Measurements from ENCODE around the gene DICER1. TPM values are rescaled to one million over a fixed set of nuclear protein-coding genes. Genes with fewer than 3 reads are reported as not detected.

DICER1 gene
- total RNA-seq, 2 experiments from 2014 or later, result 62.7 to 65.5 TPM

DNA sequence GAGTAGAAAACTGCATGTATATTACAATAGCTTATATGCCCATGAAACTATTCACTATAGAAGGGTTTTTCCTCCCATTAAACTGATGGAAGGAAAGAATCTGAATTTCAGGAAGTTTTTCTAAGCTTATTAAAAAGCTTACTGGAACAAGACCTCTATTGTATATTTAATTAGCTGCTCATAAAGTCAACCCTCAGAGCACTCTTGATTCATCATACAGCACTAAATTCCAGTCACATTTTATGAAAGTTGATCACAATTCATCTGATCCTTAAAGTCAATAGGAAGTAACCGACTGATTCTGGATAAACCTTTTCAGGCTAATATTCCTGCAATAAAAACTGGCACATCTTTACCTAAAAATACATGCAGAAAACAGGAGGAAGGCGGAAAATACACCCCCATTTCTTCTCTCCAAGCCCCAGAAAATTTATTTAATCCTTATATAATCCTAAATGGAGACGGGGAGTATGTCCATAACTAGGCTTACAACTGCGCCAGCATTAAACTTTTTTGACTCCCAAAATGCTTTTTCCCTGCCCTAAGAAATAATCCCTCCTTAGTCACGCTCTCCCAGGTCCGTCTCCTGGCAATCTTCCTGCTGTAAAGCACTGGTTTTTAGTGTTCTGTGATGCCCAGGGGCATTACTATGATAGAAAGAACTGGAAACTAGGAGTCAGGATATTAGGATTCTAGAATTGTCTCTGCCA is 35.3 kb downstream of the DICER1 start:
- peaks cover under 1% of the 10 kb centered on the region for H3K4me1 Mint-ChIP-seq
- no peak for DNase-seq
- POLR2A ChIA-PET, result no interaction called here
- H3K36me3 Mint-ChIP-seq, result peaks cover 28% of the 10 kb centered on the region
- H3K27me3 Mint-ChIP-seq, result no peaks in the 10 kb centered on the region
- no peak overlapping the region for H3K4me3 Mint-ChIP-seq
- no peak for ATAC-seq (ENCODE audit: low read depth)
- no peaks in the 10 kb centered on the region for H3K9me3 Mint-ChIP-seq
- no peak overlapping the region for H3K27ac Mint-ChIP-seq

DNA sequence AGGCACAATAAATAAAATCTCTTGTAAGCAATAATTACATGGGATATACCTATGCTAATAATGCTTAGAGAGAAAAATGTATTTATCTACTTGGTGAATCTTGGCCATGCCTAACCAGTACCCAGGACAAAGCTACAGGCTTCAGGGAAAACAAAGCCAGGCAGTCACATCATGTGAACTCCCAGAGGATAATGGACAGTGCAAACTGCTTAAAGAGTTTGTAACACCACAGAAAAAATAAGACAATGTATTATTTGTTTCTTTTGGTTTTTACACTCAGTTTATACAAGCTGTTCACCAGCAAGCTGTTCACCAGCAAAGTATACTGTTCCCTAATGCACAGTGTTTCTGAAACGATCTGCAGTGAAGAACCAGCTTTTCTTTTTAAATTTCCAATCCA is 38.0 kb downstream of the DICER1 start:
- Mint-ChIP-seq H3K36me3 (peaks cover 35% of the 10 kb centered on the region), H3K9me3 (no peaks in the 10 kb centered on the region), H3K27ac (no peak overlapping the region), H3K4me1 (no peaks in the 10 kb centered on the region), H3K4me3 (no peak overlapping the region), H3K27me3 (no peaks in the 10 kb centered on the region)
- ATAC-seq (ENCODE audit: low read depth), result no peak
- POLR2A ChIA-PET, result interaction anchor here (0.7 kb wide), 1 partner anchor 30 kb away, joined by 3 read pairs; no protein-coding TSS in a partner anchor
- DNase-seq, result no peak

DNA sequence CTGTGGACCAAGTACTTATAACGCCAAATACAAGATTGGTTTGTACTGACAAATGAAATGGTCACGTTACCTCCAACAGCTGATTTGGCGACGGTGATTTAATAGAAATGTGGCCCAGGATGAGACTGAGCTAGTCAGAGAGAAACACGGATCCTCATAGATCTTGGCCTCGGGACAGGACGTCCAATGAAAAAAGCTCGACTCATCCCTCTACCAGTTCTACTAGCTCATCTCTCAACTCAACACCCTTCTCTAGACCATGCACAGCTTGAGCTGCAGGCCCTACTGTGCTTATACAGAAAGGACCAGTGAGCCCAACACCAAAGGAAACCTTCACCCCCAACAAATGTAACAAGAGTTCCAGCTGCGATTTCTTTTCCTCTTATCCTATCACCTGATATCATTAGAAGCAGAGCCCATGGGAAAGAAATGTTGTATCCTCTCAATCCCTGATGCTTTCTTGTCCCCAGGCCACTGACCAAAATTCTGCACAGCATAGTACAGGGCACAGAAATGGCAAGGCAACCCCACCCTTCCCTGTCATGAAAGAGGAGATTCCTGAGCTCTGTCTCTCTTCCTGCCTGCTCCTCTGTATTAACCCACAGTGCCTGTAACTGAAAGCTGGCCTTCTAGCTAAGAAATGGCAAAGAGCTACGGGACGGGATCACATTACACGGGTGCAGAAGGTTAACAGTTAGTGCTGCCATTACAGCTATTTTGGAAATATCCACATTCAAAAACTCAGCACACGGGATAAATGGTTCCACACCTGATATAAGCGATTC is 39.2 kb downstream of the DICER1 start:
- Mint-ChIP-seq H3K4me3 (no peak overlapping the region), H3K27me3 (no peaks in the 10 kb centered on the region), H3K4me1 (no peaks in the 10 kb centered on the region), H3K27ac (no peak overlapping the region), H3K9me3 (no peaks in the 10 kb centered on the region), H3K36me3 (peaks cover 30% of the 10 kb centered on the region)
- ATAC-seq (ENCODE audit: low read depth) (no peak), DNase-seq (no peak)
- POLR2A ChIA-PET, result interaction anchor here (0.7 kb wide), 2 partner anchors 28 to 367 kb away, joined by 3 read pairs; no protein-coding TSS in a partner anchor

DNA sequence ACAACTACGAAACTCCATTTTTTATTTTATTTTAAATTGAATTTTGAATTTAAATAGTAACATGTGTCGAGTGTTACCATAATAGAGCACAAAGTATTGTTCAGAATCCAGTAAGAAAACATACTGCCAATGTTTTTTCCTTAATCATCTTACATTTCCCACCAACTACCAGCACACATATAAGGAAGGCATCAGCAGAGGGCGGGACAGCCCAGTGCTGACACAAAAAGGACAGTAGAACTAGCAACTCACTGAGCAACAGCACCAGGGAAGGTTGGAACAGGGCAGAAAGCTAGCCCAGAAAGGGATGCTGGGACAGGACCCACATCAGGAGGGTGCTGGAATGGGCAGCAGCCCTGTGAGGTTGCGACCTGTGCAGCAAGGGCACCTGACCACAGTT is 43.9 kb downstream of the DICER1 start:
- no peak for ATAC-seq (ENCODE audit: low read depth)
- Mint-ChIP-seq H3K9me3 (no peaks in the 10 kb centered on the region), H3K4me3 (no peak overlapping the region), H3K27ac (no peak overlapping the region), H3K27me3 (no peaks in the 10 kb centered on the region), H3K36me3 (peaks cover 29% of the 10 kb centered on the region), H3K4me1 (no peaks in the 10 kb centered on the region)
- no peak for DNase-seq
- POLR2A ChIA-PET, result no interaction called here

DNA sequence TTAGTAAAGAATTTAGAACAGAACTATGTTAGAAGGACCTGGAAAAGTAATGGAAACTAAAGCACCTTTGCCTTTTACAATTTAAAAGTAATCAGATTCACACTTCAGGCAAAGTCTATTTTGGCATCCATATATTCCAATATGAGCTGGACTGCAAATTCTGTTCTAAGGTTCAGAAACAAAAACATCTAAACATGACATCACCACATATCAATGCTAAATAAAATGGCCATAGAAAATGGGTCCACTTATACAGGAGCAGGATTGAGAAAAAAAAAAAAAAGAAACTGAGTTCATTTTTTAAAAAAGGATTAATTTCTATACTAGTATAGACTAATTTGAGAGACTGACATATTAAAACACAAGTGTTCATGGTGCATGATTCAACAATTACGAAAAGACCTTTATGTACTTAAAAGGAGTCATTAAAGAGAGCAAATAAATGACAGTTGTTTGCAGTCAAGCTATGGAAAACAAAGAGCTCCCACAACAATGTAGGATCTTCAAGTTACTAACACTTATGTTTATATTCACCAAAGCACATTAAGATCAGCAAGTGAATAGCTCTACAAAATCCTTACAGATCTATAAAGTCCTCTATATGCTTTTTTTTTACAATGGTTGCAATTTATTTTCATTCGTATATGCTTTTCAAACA is 45.7 kb downstream of the DICER1 start:
- POLR2A ChIA-PET, result no interaction called here
- no peak overlapping the region for H3K27ac Mint-ChIP-seq
- ATAC-seq (ENCODE audit: low read depth) (no peak), DNase-seq (no peak)
- H3K9me3 Mint-ChIP-seq, result no peaks in the 10 kb centered on the region
- H3K27me3 Mint-ChIP-seq, result no peaks in the 10 kb centered on the region
- H3K4me3 Mint-ChIP-seq, result no peak overlapping the region
- H3K36me3 Mint-ChIP-seq, result peaks cover 30% of the 10 kb centered on the region
- no peaks in the 10 kb centered on the region for H3K4me1 Mint-ChIP-seq

DNA sequence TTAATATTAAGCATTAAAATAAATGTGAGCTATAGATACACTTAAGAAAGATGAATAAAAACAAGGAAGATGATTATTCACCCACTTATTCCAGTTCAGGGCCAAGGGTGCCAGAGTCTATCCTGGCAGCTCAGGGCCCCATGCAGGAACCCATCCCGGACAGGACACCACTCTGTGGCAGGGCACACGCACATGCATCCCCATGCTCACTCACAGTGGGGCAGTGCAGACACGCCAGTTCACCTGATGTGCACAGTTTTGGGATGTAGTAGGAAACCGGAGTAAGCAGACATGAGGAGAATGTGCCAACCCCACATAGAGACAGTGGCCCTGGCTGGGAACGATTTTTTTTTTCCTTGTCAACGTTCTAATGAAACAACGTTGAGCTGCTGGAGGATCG is 47.2 kb downstream of the DICER1 start:
- POLR2A ChIA-PET, result no interaction called here
- Mint-ChIP-seq H3K9me3 (no peaks in the 10 kb centered on the region), H3K4me3 (no peak overlapping the region), H3K27ac (no peak overlapping the region), H3K36me3 (peaks cover 22% of the 10 kb centered on the region), H3K4me1 (no peaks in the 10 kb centered on the region), H3K27me3 (no peaks in the 10 kb centered on the region)
- DNase-seq (no peak), ATAC-seq (ENCODE audit: low read depth) (no peak)

DNA sequence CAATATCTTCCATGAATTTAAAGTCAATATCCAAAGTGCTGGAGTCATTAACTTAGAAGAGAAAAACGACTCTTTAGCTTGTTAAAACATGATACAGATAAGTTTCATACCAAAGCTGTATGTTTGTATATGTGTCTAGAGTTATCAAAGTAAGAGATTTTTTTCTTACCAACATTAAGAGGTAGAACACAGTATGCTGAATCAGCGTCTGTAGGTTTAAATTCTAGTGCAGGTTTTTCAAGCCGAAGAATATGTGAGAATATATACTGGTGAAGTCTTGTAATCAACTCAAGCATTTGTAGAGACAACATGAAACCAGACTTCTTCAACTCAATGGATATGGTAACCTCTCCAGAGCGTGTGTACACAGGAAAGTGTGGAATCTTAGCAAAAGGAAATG is 49.6 kb downstream of the DICER1 start:
- H3K9me3 Mint-ChIP-seq, result no peaks in the 10 kb centered on the region
- no peak overlapping the region for H3K4me3 Mint-ChIP-seq
- POLR2A ChIA-PET, result no interaction called here
- no peaks in the 10 kb centered on the region for H3K4me1 Mint-ChIP-seq
- no peak for ATAC-seq (ENCODE audit: low read depth)
- H3K27me3 Mint-ChIP-seq, result no peaks in the 10 kb centered on the region
- DNase-seq, result no peak
- H3K36me3 Mint-ChIP-seq, result peaks cover 28% of the 10 kb centered on the region
- no peak overlapping the region for H3K27ac Mint-ChIP-seq

DNA sequence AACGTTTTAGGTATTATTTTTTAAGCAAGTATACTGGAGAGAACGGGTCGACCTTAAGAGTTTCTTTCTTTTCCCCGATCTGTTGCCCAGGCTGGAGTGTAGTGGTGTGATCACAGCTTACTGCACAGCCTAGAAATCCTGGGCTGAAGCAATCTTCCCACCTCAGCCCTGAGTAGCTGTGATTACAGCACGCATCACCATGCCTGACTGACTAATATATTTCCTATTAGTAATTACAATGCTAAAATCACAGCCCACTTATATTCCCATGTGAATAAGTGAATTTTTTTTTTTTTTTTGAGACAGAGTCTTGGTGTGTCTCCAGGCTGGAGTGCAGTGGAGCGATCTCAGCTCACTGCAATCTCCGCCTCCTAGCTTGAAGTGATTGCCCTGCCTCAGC is 50.4 kb downstream of the DICER1 start:
- Mint-ChIP-seq H3K4me1 (no peaks in the 10 kb centered on the region), H3K27ac (no peak overlapping the region), H3K27me3 (no peaks in the 10 kb centered on the region), H3K9me3 (no peaks in the 10 kb centered on the region), H3K4me3 (no peak overlapping the region), H3K36me3 (peaks cover 35% of the 10 kb centered on the region)
- POLR2A ChIA-PET, result no interaction called here
- ATAC-seq (ENCODE audit: low read depth), result no peak
- no peak for DNase-seq

DNA sequence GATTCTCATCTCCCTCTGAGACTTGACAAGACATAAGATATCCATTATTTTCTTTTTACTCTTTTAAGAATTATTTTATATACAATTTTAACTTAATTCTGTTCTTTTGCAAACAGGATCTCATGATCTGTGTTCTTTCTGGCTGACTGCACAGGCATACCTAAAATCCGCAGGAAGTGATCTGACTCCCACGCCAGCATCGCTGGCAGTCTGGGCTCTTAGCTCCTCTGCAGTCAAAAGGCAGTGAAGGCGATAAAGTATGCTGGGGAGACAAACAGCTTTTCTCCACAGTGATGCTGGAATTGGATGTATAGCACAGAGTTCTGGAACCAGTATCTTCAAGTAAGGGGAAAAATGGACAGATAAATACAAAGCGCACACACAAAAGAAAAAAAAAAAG is 52.4 kb downstream of the DICER1 start:
- POLR2A ChIA-PET, result no interaction called here
- ATAC-seq (ENCODE audit: low read depth), result no peak
- H3K36me3 Mint-ChIP-seq, result peaks cover 38% of the 10 kb centered on the region
- H3K27ac Mint-ChIP-seq, result no peak overlapping the region
- DNase-seq, result no peak
- H3K27me3 Mint-ChIP-seq, result no peaks in the 10 kb centered on the region
- no peak overlapping the region for H3K4me3 Mint-ChIP-seq
- H3K9me3 Mint-ChIP-seq, result no peaks in the 10 kb centered on the region
- H3K4me1 Mint-ChIP-seq, result peaks cover 6% of the 10 kb centered on the region

DNA sequence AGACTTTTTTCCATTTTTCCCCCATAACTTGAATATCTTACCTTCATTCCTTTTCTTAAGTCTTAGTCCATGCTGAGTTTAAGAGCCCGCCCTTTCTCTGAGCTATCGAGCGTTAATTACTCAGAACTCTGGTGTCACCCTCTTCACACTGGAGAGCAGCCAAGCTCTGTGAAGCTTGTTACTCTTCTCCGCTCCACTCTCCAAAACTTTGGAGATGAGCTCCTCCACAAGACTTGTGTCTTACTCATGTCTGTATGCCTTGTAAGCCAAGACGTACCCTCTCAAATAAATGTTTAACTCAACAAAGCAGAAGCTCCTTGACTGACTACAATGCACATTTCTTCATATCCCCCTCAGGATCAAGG is 54.7 kb downstream of the DICER1 start:
- Mint-ChIP-seq H3K27me3 (no peaks in the 10 kb centered on the region), H3K9me3 (no peaks in the 10 kb centered on the region), H3K27ac (no peak overlapping the region), H3K4me1 (peaks cover 9% of the 10 kb centered on the region), H3K4me3 (no peak overlapping the region), H3K36me3 (peaks cover 31% of the 10 kb centered on the region)
- DNase-seq, result no peak
- no peak for ATAC-seq (ENCODE audit: low read depth)
- POLR2A ChIA-PET, result no interaction called here

DNA sequence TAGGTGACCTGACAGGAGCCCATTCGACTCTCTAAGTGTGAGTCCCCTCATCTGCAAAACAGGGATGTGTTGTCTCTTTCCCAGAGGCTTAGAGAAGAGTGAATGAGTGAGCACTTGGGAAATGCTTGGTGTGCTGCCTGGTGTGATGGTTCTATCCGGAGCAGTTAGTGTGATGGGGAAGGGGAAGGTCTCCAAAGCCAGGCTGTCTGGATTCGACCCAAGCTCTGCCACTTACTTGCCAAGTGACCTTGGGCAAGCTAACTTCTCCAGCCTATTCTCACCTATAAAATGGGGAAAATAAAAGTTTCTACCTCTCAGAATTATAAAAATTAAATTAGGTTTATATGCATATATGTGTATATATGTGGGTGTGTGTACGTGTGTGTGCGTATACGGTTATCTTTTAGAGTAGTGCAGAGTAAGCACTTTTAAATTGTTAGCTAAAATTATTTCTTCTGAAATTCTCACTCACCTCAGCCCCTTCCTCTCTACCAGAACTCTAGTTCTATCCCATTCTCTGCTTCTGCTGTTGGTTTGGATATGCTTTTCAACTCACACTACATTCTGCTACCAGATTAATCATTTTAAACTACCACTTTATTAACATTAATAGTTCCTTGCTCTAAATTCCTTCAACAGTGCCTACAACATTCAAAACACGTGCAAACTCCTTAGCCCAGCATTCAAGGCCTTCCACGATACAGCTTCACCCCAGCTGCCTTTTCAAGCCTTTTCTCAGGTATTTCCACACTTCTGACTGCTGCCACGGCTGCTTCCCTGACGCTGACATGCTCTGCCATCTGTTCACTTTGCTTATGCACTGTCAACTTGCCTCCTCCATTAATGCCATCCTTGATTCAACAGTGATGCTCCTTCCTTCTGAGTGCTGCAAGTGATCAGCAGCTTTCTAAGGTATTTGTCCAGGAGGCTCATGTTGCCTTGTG is 55.3 kb downstream of the DICER1 start:
- Mint-ChIP-seq H3K9me3 (no peaks in the 10 kb centered on the region), H3K27me3 (no peaks in the 10 kb centered on the region), H3K27ac (no peak overlapping the region), H3K4me3 (no peak overlapping the region), H3K4me1 (peaks cover 9% of the 10 kb centered on the region), H3K36me3 (peaks cover 31% of the 10 kb centered on the region)
- DNase-seq (no peak), ATAC-seq (ENCODE audit: low read depth) (no peak)
- POLR2A ChIA-PET, result no interaction called here

DNA sequence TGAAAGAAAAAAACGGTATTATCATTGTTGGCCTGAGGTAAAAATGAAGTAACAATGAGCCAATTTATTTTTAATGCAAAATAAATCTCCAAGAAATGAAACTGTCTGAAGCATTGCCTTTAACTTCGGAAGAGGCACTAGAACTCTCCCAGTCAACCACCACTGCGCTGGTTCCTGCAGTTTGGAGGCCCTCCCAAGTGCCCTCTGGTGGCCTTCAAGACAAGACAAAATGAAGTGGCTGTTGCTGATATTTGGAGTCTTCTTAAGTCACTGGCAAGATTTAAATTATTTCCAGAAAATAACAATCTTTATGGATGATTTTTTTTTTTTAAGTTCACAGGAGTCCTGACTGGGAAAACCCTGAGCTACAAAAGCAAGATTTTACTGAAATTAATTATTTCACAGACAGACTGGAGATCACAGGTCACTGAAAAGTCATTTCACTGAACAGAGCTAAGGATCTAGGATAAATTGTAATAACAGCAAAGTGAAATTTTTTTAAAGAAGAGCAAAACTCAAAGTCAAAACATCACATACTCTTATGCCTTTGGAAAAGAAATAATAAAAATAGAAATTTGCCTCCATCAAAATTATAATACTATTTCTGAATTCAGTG is 58.2 kb downstream of the DICER1 start:
- H3K9me3 Mint-ChIP-seq, result no peaks in the 10 kb centered on the region
- POLR2A ChIA-PET, result no interaction called here
- peak; percentile 34 for DNase-seq
- H3K36me3 Mint-ChIP-seq, result peaks cover 27% of the 10 kb centered on the region
- no peaks in the 10 kb centered on the region for H3K27me3 Mint-ChIP-seq
- H3K4me3 Mint-ChIP-seq, result no peak overlapping the region
- H3K27ac Mint-ChIP-seq, result no peak overlapping the region
- H3K4me1 Mint-ChIP-seq, result peaks cover 11% of the 10 kb centered on the region
- no peak for ATAC-seq (ENCODE audit: low read depth)

DNA sequence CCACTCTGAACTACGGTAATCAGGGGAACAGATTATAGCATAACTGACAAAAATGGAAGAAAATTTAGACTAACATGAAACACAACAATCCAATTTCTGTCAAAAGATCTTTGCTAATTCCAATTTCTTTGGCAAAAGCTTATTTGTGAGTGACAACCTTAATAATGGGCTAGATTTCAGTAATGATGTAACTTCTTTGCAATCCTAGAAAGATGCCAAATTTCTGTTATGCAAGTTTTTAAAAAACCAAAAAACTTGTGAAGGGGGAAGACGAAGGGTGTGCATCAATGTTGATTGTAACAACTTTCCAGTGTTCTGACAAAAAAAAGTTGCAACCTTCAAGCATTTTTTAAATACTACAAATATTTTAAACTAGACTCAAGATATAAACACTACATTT is 59.9 kb downstream of the DICER1 start:
- H3K9me3 Mint-ChIP-seq, result no peaks in the 10 kb centered on the region
- H3K27me3 Mint-ChIP-seq, result no peaks in the 10 kb centered on the region
- POLR2A ChIA-PET, result no interaction called here
- H3K4me3 Mint-ChIP-seq, result no peak overlapping the region
- H3K4me1 Mint-ChIP-seq, result peaks cover 11% of the 10 kb centered on the region
- H3K36me3 Mint-ChIP-seq, result peaks cover 14% of the 10 kb centered on the region
- ATAC-seq (ENCODE audit: low read depth), result no peak
- DNase-seq, result no peak
- H3K27ac Mint-ChIP-seq, result no peak overlapping the region
